Endothelial cell (in vitro differentiated cells): ENCODE results near the gene PPP6R2. TPM values are rescaled to one million over a fixed set of nuclear protein-coding genes. Genes with fewer than 3 reads are reported as not detected.

ENCODE experiments used
- DNase-seq: peaks from one replicate; pipeline ENCODE4 v3.0.0; 2021; ENCODE audit warnings: low spot score
- H3K27ac Mint-ChIP-seq: one replicate; pipeline ENCODE4 v1.8.0; 2021; ENCODE audit warnings: mixed read lengths, inconsistent platforms; ENCODE audit not compliant: unreplicated experiment
- H3K27me3 Mint-ChIP-seq: one replicate; pipeline ENCODE4 v1.8.0; 2021; ENCODE audit warnings: mild to moderate bottlenecking, moderate library complexity, mixed read lengths, inconsistent platforms; ENCODE audit not compliant: unreplicated experiment
- H3K36me3 Mint-ChIP-seq: one replicate; pipeline ENCODE4 v1.8.0; 2021; ENCODE audit warnings: mild to moderate bottlenecking, low read depth, mixed read lengths, inconsistent platforms; ENCODE audit not compliant: unreplicated experiment
- H3K4me1 Mint-ChIP-seq: one replicate; pipeline ENCODE4 v1.8.0; 2021; ENCODE audit warnings: mild to moderate bottlenecking, mixed read lengths, inconsistent platforms; ENCODE audit not compliant: unreplicated experiment
- H3K4me3 Mint-ChIP-seq: one replicate; pipeline ENCODE4 v1.8.0; 2021; ENCODE audit warnings: mild to moderate bottlenecking, mixed read lengths, inconsistent platforms; ENCODE audit not compliant: unreplicated experiment
- H3K9me3 Mint-ChIP-seq: one replicate; pipeline ENCODE4 v1.8.0; 2021; ENCODE audit warnings: mixed read lengths, inconsistent platforms; ENCODE audit not compliant: unreplicated experiment
- total RNA-seq: library from RNA; stranded (reverse); fragmentation: NEBNext Ultra II Directional; extraction: Animal tissue kit (Norgen Biotek cat#: 25700); gene quantifications from one replicate; pipeline ENCODE4 v1.2.1, GENCODE V29; 2021; ENCODE audit not compliant: unreplicated experiment
- TF ChIP-seq, protein P1 (sequence below): fragments of 200-600 bp; sonication (generic); IDR thresholded peaks from one replicate; pipeline ENCODE4 v1.5.0; 2021; ENCODE audit warnings: antibody characterized with exemption; ENCODE audit not compliant: unreplicated experiment

Gene PPP6R2
- total RNA-seq, 1 donor from 2014 or later, result 50.9 TPM

DNA sequence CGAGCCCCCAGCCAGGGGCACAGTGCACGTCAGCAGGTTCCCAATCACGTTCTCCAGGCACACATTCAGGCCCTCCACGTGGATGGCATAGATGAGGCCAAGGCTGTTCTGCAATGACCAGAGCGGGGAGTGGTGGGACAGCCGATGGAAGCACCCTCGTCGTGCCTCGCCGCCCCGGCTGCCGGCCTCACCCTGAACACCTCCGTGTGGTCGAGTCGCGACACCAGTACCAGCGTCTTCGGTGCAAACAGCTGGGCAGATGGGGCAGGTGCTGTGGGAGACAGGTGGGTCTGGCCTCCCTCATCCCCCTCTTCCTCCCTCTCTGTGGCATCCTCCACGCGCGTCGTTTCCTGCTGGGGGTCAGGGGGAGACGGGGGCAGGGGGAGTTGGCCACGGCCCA, 124.2 kb downstream of the PPP6R2 start:
- TF ChIP-seq, protein P1, sequence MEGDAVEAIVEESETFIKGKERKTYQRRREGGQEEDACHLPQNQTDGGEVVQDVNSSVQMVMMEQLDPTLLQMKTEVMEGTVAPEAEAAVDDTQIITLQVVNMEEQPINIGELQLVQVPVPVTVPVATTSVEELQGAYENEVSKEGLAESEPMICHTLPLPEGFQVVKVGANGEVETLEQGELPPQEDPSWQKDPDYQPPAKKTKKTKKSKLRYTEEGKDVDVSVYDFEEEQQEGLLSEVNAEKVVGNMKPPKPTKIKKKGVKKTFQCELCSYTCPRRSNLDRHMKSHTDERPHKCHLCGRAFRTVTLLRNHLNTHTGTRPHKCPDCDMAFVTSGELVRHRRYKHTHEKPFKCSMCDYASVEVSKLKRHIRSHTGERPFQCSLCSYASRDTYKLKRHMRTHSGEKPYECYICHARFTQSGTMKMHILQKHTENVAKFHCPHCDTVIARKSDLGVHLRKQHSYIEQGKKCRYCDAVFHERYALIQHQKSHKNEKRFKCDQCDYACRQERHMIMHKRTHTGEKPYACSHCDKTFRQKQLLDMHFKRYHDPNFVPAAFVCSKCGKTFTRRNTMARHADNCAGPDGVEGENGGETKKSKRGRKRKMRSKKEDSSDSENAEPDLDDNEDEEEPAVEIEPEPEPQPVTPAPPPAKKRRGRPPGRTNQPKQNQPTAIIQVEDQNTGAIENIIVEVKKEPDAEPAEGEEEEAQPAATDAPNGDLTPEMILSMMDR, result no peak
- Mint-ChIP-seq H3K9me3 (no peaks in the 10 kb centered on the region), H3K4me1 (peaks cover 12% of the 10 kb centered on the region), H3K27me3 (peaks cover 6% of the 10 kb centered on the region), H3K27ac (no peak overlapping the region), H3K4me3 (no peak overlapping the region), H3K36me3 (peaks cover 16% of the 10 kb centered on the region)
- DNase-seq, result no peak

DNA sequence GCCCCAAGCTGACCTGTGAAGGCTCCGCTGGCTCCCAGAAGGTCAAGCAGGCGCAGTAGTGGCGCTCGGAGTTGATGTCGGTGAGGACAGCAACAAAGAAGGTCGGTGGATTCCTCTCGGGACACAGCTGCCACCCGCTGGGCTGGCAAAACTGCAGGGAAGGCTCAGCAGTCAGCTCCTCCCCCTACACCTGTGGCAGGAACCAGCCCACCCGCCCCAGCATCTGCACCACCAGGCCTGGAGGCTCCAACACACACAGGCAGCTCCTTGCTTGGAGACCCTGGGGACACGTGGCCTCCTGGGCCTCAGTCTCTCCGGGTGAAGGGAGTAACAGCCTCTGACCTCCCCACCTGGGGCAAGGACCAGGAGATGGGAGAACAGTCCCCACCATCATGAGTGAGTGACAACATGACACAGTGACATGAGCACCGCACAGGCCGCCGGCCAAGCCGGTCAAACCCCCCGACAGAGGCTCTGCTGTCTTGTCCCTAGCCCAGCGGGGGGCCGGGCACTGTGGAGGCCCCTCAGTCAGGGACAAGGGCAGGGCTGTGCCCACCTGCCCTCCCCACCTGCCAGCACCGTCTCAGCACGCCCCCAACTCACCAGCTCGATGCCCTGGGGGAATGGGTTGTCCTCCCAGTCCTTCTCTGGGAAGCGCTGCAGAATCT, 124.8 kb downstream of the PPP6R2 start:
- peaks cover 12% of the 10 kb centered on the region for H3K4me1 Mint-ChIP-seq
- H3K27me3 Mint-ChIP-seq, result peaks cover 6% of the 10 kb centered on the region
- TF ChIP-seq, protein P1, result no peak
- no peak overlapping the region for H3K27ac Mint-ChIP-seq
- no peak for DNase-seq
- no peak overlapping the region for H3K4me3 Mint-ChIP-seq
- H3K9me3 Mint-ChIP-seq, result no peaks in the 10 kb centered on the region
- peaks cover 14% of the 10 kb centered on the region for H3K36me3 Mint-ChIP-seq

DNA sequence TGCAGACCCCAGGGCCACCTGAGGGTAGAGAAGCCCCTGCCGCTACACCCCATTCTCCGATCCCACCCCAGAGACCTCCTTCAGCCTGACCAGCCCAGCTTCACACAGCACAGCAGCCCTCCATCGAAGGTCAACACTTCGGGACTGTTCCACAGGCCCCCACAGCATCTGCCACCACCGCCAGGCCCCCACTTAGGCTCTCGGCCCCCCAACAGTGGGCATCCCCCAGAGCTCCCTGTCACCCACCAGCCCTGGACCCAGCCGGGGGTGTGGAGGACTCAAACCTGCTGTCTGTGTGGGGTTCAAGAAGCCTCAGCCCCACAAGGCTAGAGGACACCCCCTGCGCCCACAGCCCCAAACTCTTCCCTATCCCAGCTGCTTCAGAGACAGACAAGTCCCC, 125.5 kb downstream of the PPP6R2 start:
- Mint-ChIP-seq H3K4me3 (no peak overlapping the region), H3K27me3 (peaks cover 11% of the 10 kb centered on the region), H3K4me1 (peaks cover 20% of the 10 kb centered on the region), H3K27ac (no peak overlapping the region), H3K9me3 (no peaks in the 10 kb centered on the region), H3K36me3 (peaks cover 8% of the 10 kb centered on the region)
- no peak for DNase-seq
- TF ChIP-seq, protein P1, result no peak

DNA sequence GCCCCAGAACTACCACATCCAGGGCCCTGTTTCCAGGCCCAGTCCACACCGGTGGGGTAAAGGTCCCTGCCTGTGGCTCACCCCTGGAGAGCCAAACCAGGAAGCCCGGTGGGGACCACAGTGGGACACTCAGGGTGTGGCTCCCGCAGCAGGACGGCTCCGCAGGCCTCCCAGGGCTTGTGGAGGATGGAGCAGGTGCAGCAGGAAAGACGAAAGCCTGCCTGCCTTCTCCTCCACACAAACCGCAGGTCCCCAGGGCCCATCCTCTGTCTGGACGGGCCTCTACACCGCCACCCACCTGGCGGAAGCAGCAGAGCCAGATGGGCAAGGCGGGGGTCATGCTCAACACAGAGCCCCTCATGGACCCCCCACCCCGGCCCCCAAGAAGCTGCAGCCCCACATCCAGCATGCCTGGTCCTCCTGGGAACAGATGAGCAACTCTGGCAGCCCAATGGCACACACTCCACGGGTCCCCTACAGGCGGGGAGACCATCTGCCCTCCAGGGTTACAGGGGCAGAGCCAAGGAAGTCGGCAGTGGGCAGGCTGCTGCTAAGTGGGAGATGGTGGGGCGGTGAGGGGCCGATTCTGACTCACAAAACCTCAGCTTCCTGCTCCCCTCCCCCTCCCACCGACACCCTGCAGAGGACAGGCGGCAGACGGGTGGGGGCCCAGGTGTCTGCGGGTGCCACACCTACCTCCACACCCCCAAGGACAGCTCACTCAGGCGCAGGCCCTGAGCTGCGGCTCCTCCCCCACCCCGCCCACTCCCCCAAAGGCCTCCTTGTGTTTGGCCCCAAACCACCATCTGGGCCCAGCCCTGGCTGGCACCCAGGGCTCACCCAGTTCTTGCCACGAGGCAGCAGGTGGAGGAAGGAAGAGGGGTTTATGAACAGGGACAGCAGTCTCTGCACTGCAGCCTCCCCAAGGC, 126.5 kb downstream of the PPP6R2 start:
- Mint-ChIP-seq H3K4me1 (peaks cover 25% of the 10 kb centered on the region), H3K27ac (no peak overlapping the region), H3K4me3 (no peak overlapping the region), H3K36me3 (peaks cover 6% of the 10 kb centered on the region), H3K27me3 (peaks cover 17% of the 10 kb centered on the region), H3K9me3 (no peaks in the 10 kb centered on the region)
- DNase-seq, result no peak
- TF ChIP-seq, protein P1, result no peak

DNA sequence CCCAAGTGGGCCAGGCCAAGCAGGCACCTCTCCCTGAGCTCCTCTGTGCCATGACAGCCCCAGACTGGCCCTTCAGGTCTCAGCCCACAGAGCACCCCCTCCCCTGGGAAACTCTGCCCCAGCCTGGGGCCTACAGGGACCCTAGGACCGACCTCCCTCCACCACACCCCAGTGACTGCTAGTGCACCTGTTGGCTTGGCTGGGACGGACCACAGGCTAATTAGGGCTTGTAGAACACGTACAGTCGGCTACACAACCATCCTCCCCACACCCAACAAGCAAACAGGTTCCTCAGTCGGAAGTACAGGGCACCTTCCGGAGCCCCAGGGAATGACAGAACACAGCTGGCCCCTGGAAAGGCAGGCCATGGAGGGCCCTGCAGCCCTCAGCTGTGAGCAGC, 127.4 kb downstream of the PPP6R2 start:
- Mint-ChIP-seq H3K36me3 (peaks cover 6% of the 10 kb centered on the region), H3K4me1 (peaks cover 25% of the 10 kb centered on the region), H3K27ac (no peak overlapping the region), H3K4me3 (no peak overlapping the region), H3K9me3 (no peaks in the 10 kb centered on the region), H3K27me3 (peaks cover 17% of the 10 kb centered on the region)
- no peak for DNase-seq
- TF ChIP-seq, protein P1, result no peak
